IMR-90 (cell line): ENCODE results near the gene MAN1A2. TPM values are rescaled to one million over a fixed set of nuclear protein-coding genes. Genes with fewer than 3 reads are reported as not detected.

ENCODE experiments used
- ATAC-seq: fragments of 200-7000 bp; cut with Tn5 transposase; 2 replicates; pipeline ENCODE4 v1.9.1; 2020; ENCODE audit warnings: low read depth, mild to moderate bottlenecking, moderate library complexity
- BruUV-seq: library from RNA; stranded (reverse); fragments of 400-500 nt; replicated peaks from 2 replicates; lab custom pipeline; 2021; lab: Mats Ljungman, UMichigan
- CTCF ChIA-PET: fragments of 300-600 bp; formaldehyde crosslinking; extraction: SDS; loops from one replicate; lab custom pipeline; 2021; ENCODE audit warnings: antibody characterized with exemption; lab: Yijun Ruan, JAX
- POLR2A ChIA-PET: fragments of 300-600 bp; sonication (Branson Sonifier 250); formaldehyde crosslinking; loops from one replicate; lab custom pipeline; 2022; ENCODE audit warnings: antibody characterized with exemption; ENCODE audit not compliant: unreplicated experiment; lab: Charles Lee
- DNase-seq: peaks from one replicate; pipeline ENCODE4 v3.0.0; 2013
- H2AFZ ChIP-seq: replicated peaks from 2 replicates; pipeline ENCODE3; 2013; ENCODE audit warnings: low read length, mild to moderate bottlenecking; ENCODE audit not compliant: poor library complexity
- H2AK5ac ChIP-seq: 2 replicates; pipeline ENCODE4 v1.6.1; 2013; ENCODE audit warnings: low read depth, low read length, inconsistent platforms
- H2AK9ac ChIP-seq: replicated peaks from 2 replicates; pipeline ENCODE3; 2013; ENCODE audit warnings: mild to moderate bottlenecking, low read depth, low read length, moderate library complexity; ENCODE audit not compliant: poor library complexity
- H2BK120ac ChIP-seq: 2 replicates; pipeline ENCODE4 v1.6.1; 2013; ENCODE audit warnings: low read depth, low read length, inconsistent platforms
- H2BK15ac ChIP-seq: 3 replicates; pipeline ENCODE4 v1.6.1; 2013; ENCODE audit warnings: low read depth, low read length, inconsistent platforms
- H2BK20ac ChIP-seq: 2 replicates; pipeline ENCODE4 v1.6.1; 2013; ENCODE audit warnings: low read depth, mild to moderate bottlenecking, inconsistent platforms, low read length, moderate library complexity
- H2BK5ac ChIP-seq: 2 replicates; pipeline ENCODE4 v1.6.1; 2013; ENCODE audit warnings: mild to moderate bottlenecking, low read depth, low read length, inconsistent platforms; ENCODE audit not compliant: poor library complexity, severe bottlenecking
- H3K14ac ChIP-seq: replicated peaks from 2 replicates; pipeline ENCODE4 v1.6.1; 2013; ENCODE audit warnings: low read depth, low read length, inconsistent platforms
- H3K18ac ChIP-seq: 2 replicates; pipeline ENCODE4 v1.6.1; 2013; ENCODE audit warnings: low read depth, low read length, control low read depth
- H3K23ac ChIP-seq: 2 replicates; pipeline ENCODE4 v1.6.1; 2013; ENCODE audit warnings: low read depth, low read length, inconsistent platforms
- H3K27ac ChIP-seq: 2 replicates; pipeline ENCODE4 v1.5.1; 2013; ENCODE audit warnings: mild to moderate bottlenecking, control low read depth, low read length; ENCODE audit not compliant: insufficient read depth
- H3K27me3 ChIP-seq: 2 replicates; pipeline ENCODE4 v1.6.1; 2013; ENCODE audit warnings: low read length; ENCODE audit not compliant: control insufficient read depth, insufficient read depth
- H3K36me3 ChIP-seq: 2 replicates; pipeline ENCODE4 v1.6.1; 2013; ENCODE audit warnings: low read length, mixed read lengths; ENCODE audit not compliant: control insufficient read depth, insufficient read depth
- H3K4ac ChIP-seq: 2 replicates; pipeline ENCODE4 v1.6.1; 2013; ENCODE audit warnings: low read depth, low read length, inconsistent platforms
- H3K4me1 ChIP-seq: 2 replicates; pipeline ENCODE4 v1.6.1; 2013; ENCODE audit warnings: low read length, mixed read lengths; ENCODE audit not compliant: control insufficient read depth, insufficient read depth
- H3K4me2 ChIP-seq: 2 replicates; pipeline ENCODE4 v1.6.1; 2013; ENCODE audit warnings: low read depth, mild to moderate bottlenecking, control low read depth, low read length, moderate library complexity
- H3K4me3 ChIP-seq: 2 replicates; pipeline ENCODE4 v1.5.1; 2013; ENCODE audit warnings: low read depth, mild to moderate bottlenecking, control low read depth, low read length, moderate library complexity; ENCODE audit not compliant: insufficient read depth
- H3K56ac ChIP-seq: 2 replicates; pipeline ENCODE4 v1.6.1; 2013; ENCODE audit warnings: low read length, inconsistent platforms; ENCODE audit not compliant: insufficient read depth; ENCODE audit errors: extremely low read depth
- H3K79me1 ChIP-seq, 2 experiments: 2 replicates each; pipeline ENCODE4 v1.6.1; 2013; ENCODE audit warnings: low read length in 2 of 2, inconsistent platforms in 1 of 2, low read depth in 1 of 2
- H3K9ac ChIP-seq: 2 replicates; pipeline ENCODE4 v1.6.1; 2013; ENCODE audit warnings: low read depth, low read length, control low read depth
- H3K9me1 ChIP-seq: 2 replicates; pipeline ENCODE4 v1.6.1; 2013; ENCODE audit warnings: low read length, inconsistent platforms; ENCODE audit not compliant: insufficient read depth
- H3K9me3 ChIP-seq: 2 replicates; pipeline ENCODE4 v1.6.1; 2013; ENCODE audit warnings: low read length; ENCODE audit not compliant: control insufficient read depth, insufficient read depth
- H4K20me1 ChIP-seq: 2 replicates; pipeline ENCODE4 v1.6.1; 2013; ENCODE audit warnings: low read length, inconsistent platforms; ENCODE audit not compliant: insufficient read depth
- H4K5ac ChIP-seq: 2 replicates; pipeline ENCODE4 v1.6.1; 2013; ENCODE audit warnings: mild to moderate bottlenecking, low read depth, low read length, control low read depth
- H4K8ac ChIP-seq, 2 experiments: 2 replicates each; pipeline ENCODE4 v1.6.1; 2013; ENCODE audit warnings: low read depth in 2 of 2, low read length in 2 of 2, control low read depth in 1 of 2, inconsistent platforms in 1 of 2
- H4K91ac ChIP-seq: 2 replicates; pipeline ENCODE4 v1.6.1; 2013; ENCODE audit warnings: low read depth, low read length, inconsistent platforms; ENCODE audit not compliant: insufficient read depth
- CHD1 ChIP-seq: IDR thresholded peaks from 2 replicates; pipeline ENCODE4 v1.6.1; 2012; ENCODE audit warnings: low read depth, low read length, improper control_type of control experiment
- RAD21 ChIP-seq: IDR thresholded peaks from 2 replicates; pipeline ENCODE4 v1.6.1; 2012; ENCODE audit warnings: low read length, improper control_type of control experiment
- WGBS, 2 experiments: methylation state at CpG; one replicate each; pipeline versions ENCODE4 v1.1.5 to v1.1.7; 2013; ENCODE audit warnings: missing lambda C conversion rate in 2 of 2; ENCODE audit not compliant: insufficient read length in 1 of 2; ENCODE audit errors: extremely low coverage in 2 of 2; 5-methylcytosine and 5-hydroxymethylcytosine counted together
- dilution Hi-C: fragments of 300-500 bp; cut with HindIII; formaldehyde crosslinking; loops from one replicate; pipeline ENCODE4 v1.14.3; 2018; ENCODE audit warnings: low sequenced_read_pairs; ENCODE audit not compliant: unreplicated experiment
- in situ Hi-C: fragments of 300-500 bp; cut with MboI; formaldehyde crosslinking; loops from 3 replicates; pipeline ENCODE4 v1.14.3; 2019; ENCODE audit warnings: low sequenced_read_pairs, inconsistent platforms, mixed read lengths
- intact Hi-C: fragments of 100-400 bp; cut with micrococcal nuclease; formaldehyde crosslinking; loops from 2 replicates; pipeline ENCODE4 v1.10.0; 2022
- polyA plus RNA-seq, 3 experiments: library from polyadenylated mRNA; depleted of rRNA; stranded (reverse); fragments of >200 nt; gene quantifications; 2 replicates each; pipeline ENCODE4 v1.2.3, GENCODE V29; 2012; ENCODE audit warnings: low replicate concordance in 1 of 3
- total RNA-seq: library from RNA; depleted of rRNA; stranded (reverse); fragments of >200 nt; gene quantifications from 2 replicates; pipeline ENCODE4 v1.2.3, GENCODE V29; 2012

The MAN1A2 gene
- total and polyA plus RNA-seq, 2 of the 4 experiments (the other 2 are of a cell fraction), result 12.4 to 29.4 TPM

DNA sequence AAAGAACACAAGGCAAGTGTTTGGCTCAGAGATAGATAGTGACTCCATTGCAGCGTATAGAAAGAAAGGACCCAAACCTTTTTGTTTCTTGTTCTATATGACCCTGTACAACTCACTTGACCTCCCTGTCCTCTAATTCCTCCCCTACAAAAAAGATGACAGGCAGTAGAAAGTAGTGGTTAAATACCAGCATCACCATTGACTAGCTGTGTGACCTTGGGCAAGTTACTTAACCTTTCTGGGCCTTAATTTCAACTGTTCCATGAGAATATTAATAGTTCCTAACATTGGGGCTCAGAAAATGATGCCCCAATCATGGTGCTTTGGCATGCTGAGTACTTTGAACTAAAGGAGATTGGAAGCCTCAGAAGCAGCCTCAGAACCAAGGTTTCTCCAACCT lies 46.7 kb upstream of the MAN1A2 start:
- Histone ChIP-seq H3K36me3 (no peaks in the 10 kb centered on the region), H2AK9ac (no peak overlapping the region), H3K4me3 (no peak overlapping the region), H4K8ac (no peak overlapping the region), H4K5ac (no peak overlapping the region), H3K79me1 (no peaks in the 10 kb centered on the region), H3K23ac (no peak overlapping the region), H2AK5ac (no peak overlapping the region), H2BK20ac (no peak overlapping the region), H3K9me3 (peaks cover 2% of the 10 kb centered on the region; the same call in 1 of the 2 replicates), H3K14ac (no peak overlapping the region), H2BK15ac (no peak overlapping the region), H2AFZ (no peak overlapping the region), H3K4me1 (no peaks in the 10 kb centered on the region), H3K4me2 (no peak overlapping the region), H3K4ac (no peak overlapping the region), H3K9ac (no peak overlapping the region), H2BK5ac (no peak overlapping the region), H4K20me1 (no peaks in the 10 kb centered on the region), H3K18ac (no peak overlapping the region), H4K91ac (no peak overlapping the region), H3K27ac (no peak overlapping the region), H2BK120ac (no peak overlapping the region), H3K56ac (no peak overlapping the region), H3K9me1 (no peaks in the 10 kb centered on the region), H3K27me3 (peaks cover 21% of the 10 kb centered on the region)
- no peak for ATAC-seq
- dilution Hi-C loops, result no loop called here
- WGBS, 2 experiments, result no CpG with 5 or more reads among the region's 1 CpG
- in situ Hi-C loops, result no loop called here
- DNase-seq, result no peak
- POLR2A ChIA-PET, result no interaction called here
- intact Hi-C loops, result no loop called here
- CTCF ChIA-PET, result no interaction called here
- TF ChIP-seq RAD21 (no peak), CHD1 (no peak)
- no TSS peak for BruUV-seq
